Adipocyte (in vitro differentiated cells): ENCODE data around the gene SAV1.
"Not testable (repeated sequence)": the region's sequence is repeated elsewhere in the genome, so short reads cannot be mapped to it uniquely, and the experiment has no call there.

Experiments used
- DNase-seq: peaks from one replicate; pipeline ENCODE4 v3.0.0-alpha.2; 2015; ENCODE audit warnings: low read depth
- H3K27me3 ChIP-seq: replicated peaks from 2 replicates; pipeline ENCODE4 v1.7.0; 2013; ENCODE audit warnings: mild to moderate bottlenecking, low read length, moderate library complexity; ENCODE audit not compliant: control insufficient read depth, insufficient read depth
- H3K36me3 ChIP-seq: 2 replicates; pipeline ENCODE4 v1.7.0; 2013; ENCODE audit warnings: low read length, mild to moderate bottlenecking, moderate library complexity; ENCODE audit not compliant: control insufficient read depth, insufficient read depth, severe bottlenecking
- H3K4me1 ChIP-seq: 2 replicates; pipeline ENCODE4 v1.7.0; 2013; ENCODE audit warnings: mild to moderate bottlenecking, low read length, moderate library complexity; ENCODE audit not compliant: control insufficient read depth, insufficient read depth
- H3K4me3 ChIP-seq: 2 replicates; pipeline ENCODE4 v1.7.0; 2013; ENCODE audit warnings: mild to moderate bottlenecking, low read length, moderate library complexity
- H3K9ac ChIP-seq: 2 replicates; pipeline ENCODE4 v1.7.0; 2013; ENCODE audit warnings: mild to moderate bottlenecking, low read length, moderate library complexity
- H3K9me3 ChIP-seq: 2 replicates; pipeline ENCODE4 v1.7.0; 2013; ENCODE audit warnings: mild to moderate bottlenecking, low read length, moderate library complexity; ENCODE audit not compliant: control insufficient read depth

SAV1 gene

GRCh38 chr14:50667996-50668825 is at the start of gene SAV1:
TSS of gene SAV1 (minus strand) at chr14:50668306. CDS start at chr14:50667967, 339 bp downstream.
- Histone ChIP-seq H3K9me3 (no peaks in the 10 kb centered on the region), H3K27me3 (no peaks in the 10 kb centered on the region), H3K4me1 (peaks cover 12% of the 10 kb centered on the region), H3K4me3 (peak within 1 kb of the TSS; percentile 97), H3K36me3 (peaks cover 9% of the 10 kb centered on the region), H3K9ac (peak within 1 kb of the TSS; percentile 92)
- peak; percentile 94 for DNase-seq

GRCh38 chr14:50717811-50718210 is 49.7 kb upstream of the SAV1 start:
- no peaks in the 10 kb centered on the region for H3K27me3 ChIP-seq

GRCh38 chr14:50714450-50715073 is 46.5 kb upstream of the SAV1 start:
- peak; percentile 36 for DNase-seq

More at GRCh38 chr14:50717811-50718210, 49.7 kb upstream of the SAV1 start:
- Histone ChIP-seq H3K4me1 (peaks cover 2% of the 10 kb centered on the region), H3K4me3 (no peak overlapping the region), H3K9me3 (no peaks in the 10 kb centered on the region), H3K36me3 (peaks cover 15% of the 10 kb centered on the region), H3K9ac (no peak overlapping the region)
- no peak for DNase-seq

DNA sequence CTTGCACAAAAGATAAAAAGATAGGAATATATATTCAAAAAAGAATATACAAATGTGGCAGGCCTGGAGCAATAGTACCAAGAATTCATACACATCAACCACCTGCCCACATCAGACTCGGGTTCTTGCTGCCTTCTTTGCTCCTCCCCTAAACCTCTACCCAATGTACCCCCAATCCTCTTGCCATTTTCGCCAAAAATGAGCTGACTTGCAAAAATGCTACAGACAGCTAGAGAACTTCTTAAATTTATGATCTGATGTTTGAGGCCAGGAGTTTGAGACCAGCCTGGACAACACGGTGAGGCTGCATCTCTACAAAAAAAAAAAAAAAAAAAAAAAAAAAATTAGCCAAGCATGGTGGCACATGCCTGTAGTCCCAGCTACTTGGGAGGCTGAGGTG is 42.9 kb upstream of the SAV1 start:
- peaks cover 3% of the 10 kb centered on the region for H3K4me1 ChIP-seq
- no peaks in the 10 kb centered on the region for H3K27me3 ChIP-seq
- no peak overlapping the region for H3K9ac ChIP-seq
- H3K9me3 ChIP-seq, result no peaks in the 10 kb centered on the region
- no peaks in the 10 kb centered on the region for H3K36me3 ChIP-seq
- no peak overlapping the region for H3K4me3 ChIP-seq
- no peak for DNase-seq

More at GRCh38 chr14:50714450-50715073, 46.5 kb upstream of the SAV1 start:
- Histone ChIP-seq H3K4me3 (no peak overlapping the region), H3K9me3 (no peaks in the 10 kb centered on the region), H3K4me1 (peaks cover 3% of the 10 kb centered on the region), H3K9ac (no peak overlapping the region), H3K27me3 (no peaks in the 10 kb centered on the region), H3K36me3 (no peaks in the 10 kb centered on the region)

DNA sequence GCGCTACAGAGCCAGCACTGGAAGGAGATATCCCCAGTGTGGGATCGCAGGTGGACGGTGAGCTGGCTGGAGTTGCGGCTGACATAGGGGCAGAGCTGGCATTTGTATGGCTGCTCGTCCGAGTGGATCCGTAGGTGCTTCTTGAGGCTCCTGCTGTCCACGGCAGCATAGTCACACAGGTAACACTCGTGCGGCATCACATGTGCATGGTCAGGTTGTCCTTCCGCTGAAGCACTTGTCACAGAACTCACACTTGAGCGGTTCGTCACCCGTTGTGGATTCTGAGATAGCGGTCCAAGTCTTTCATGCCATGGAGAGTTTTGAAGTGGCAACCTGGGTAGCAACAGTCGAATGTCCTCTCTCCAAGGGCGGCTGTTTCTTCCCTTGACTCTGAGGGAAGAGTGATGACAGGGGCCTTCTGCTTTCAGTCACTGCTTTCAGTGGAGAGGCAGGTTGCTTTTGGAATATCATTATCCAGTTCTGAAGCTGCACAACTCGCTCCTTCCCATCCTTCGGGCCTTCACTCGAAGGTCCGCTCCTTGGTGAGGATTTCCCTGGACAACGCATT is 37.0 kb upstream of the SAV1 start:
- no peak overlapping the region for H3K9ac ChIP-seq
- no peaks in the 10 kb centered on the region for H3K36me3 ChIP-seq
- DNase-seq, result no peak
- no peak overlapping the region for H3K4me3 ChIP-seq
- peaks cover 5% of the 10 kb centered on the region for H3K9me3 ChIP-seq
- H3K4me1 ChIP-seq, result no peaks in the 10 kb centered on the region
- H3K27me3 ChIP-seq, result peaks cover 6% of the 10 kb centered on the region

DNA sequence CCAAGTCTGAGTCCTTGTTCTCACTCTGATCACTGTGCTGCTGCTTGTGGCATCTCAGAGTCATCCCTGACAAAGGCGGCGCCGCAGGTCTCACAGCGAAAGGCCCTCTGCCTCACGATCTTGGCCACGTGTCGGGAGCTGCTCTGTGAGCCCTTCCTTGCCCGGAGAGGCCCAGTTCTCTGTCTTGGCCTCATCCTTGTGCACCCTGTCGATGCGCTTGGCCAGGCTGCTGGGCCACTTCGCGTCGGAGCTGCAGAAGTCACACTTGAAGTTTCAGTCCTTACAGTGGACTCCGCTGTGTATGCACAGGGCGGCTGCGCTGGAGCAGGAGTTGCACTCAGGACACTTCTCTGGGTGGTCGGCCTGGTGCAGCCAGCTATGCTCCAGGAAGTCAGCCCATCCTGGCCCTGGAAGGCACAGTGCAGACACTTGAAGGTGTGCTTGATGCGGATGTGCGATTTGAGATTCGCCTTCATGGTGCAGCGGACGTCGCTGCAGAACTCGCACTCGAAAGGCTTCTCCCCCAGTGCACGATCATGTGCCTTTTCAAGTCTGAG is 36.4 kb upstream of the SAV1 start:
- no peak for DNase-seq
- Histone ChIP-seq H3K4me1 (no peaks in the 10 kb centered on the region), H3K36me3 (no peaks in the 10 kb centered on the region), H3K9me3 (peaks cover 8% of the 10 kb centered on the region), H3K4me3 (no peak overlapping the region), H3K27me3 (peaks cover 6% of the 10 kb centered on the region), H3K9ac (no peak overlapping the region)

- no peak for DNase-seq
- Histone ChIP-seq H3K4me1 (no peaks in the 10 kb centered on the region), H3K9me3 (peaks cover 11% of the 10 kb centered on the region), H3K36me3 (no peaks in the 10 kb centered on the region), H3K27me3 (no peaks in the 10 kb centered on the region), H3K9ac (no peak overlapping the region), H3K4me3 (no peak overlapping the region)
Observed at GRCh38 chr14:50697659-50698290, 29.7 kb upstream of the SAV1 start.

- peaks cover 17% of the 10 kb centered on the region for H3K9me3 ChIP-seq
- DNase-seq, H3K4me3 ChIP-seq, H3K4me1 ChIP-seq, H3K27me3 ChIP-seq, H3K36me3 ChIP-seq, H3K9ac ChIP-seq: not testable (repeated sequence)
Observed at GRCh38 chr14:50694260-50694659, 26.2 kb upstream of the SAV1 start.

DNA sequence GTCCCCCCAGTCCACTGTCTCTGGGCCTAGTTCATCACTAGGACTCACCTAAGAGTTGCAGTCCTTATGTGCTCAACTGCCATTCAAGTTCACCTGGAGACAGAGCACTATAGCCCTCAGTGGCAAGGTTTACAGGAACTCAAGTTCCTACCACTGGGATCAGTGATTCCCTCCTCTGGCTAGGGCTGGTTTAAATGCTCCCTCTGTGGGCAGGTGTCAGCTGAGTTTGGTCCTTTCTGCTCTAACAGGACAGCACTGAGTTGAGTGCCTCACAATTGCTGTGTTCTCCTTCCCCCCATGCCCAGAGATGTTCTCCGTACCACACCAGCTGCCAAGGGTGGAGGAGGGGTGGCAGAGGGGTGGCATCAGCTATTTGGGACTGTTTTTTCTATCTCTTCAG is 20.8 kb upstream of the SAV1 start:
- H3K4me1 ChIP-seq, result no peaks in the 10 kb centered on the region
- H3K27me3 ChIP-seq, result no peaks in the 10 kb centered on the region
- no peak overlapping the region for H3K9ac ChIP-seq
- peaks cover 14% of the 10 kb centered on the region for H3K9me3 ChIP-seq
- no peak for DNase-seq
- H3K36me3 ChIP-seq, result no peaks in the 10 kb centered on the region
- H3K4me3 ChIP-seq, result no peak overlapping the region

- Histone ChIP-seq H3K36me3 (no peaks in the 10 kb centered on the region), H3K9ac (no peak overlapping the region), H3K9me3 (no peaks in the 10 kb centered on the region), H3K4me3 (no peak overlapping the region), H3K27me3 (no peaks in the 10 kb centered on the region), H3K4me1 (peaks cover 17% of the 10 kb centered on the region)
- no peak for DNase-seq
Observed at GRCh38 chr14:50679674-50680073, 11.6 kb upstream of the SAV1 start.

GRCh38 chr14:50678163-50678562 is 10.1 kb upstream of the SAV1 start:
- Histone ChIP-seq H3K9me3 (no peaks in the 10 kb centered on the region), H3K36me3 (no peaks in the 10 kb centered on the region), H3K4me1 (peaks cover 17% of the 10 kb centered on the region), H3K27me3 (no peaks in the 10 kb centered on the region), H3K9ac (no peak overlapping the region), H3K4me3 (no peak overlapping the region)
- no peak for DNase-seq
